NCI-H2227 treated with DMSO at 0.1 percent for 48 hours (cell line): ENCODE results near the gene FARS2.

Experiments used
- DNase-seq: peaks from one replicate; lab custom pipeline; 2025; lab: John Stamatoyannopoulos, UW

FARS2 gene

GRCh38 chr6:5287205-5287965 is 26.1 kb downstream of the FARS2 start:
- no peak for DNase-seq

GRCh38 chr6:5287966-5288297 is 26.6 kb downstream of the FARS2 start:
- no peak for DNase-seq

- no peak for DNase-seq
These were observed 28.8 kb downstream of the FARS2 start for GRCh38 chr6:5290097-5290496.

- no peak for DNase-seq
These were observed 29.2 kb downstream of the FARS2 start for GRCh38 chr6:5290500-5290899.

- no peak for DNase-seq
These were observed 30.8 kb downstream of the FARS2 start for GRCh38 chr6:5292154-5292553.

- DNase-seq = no peak
These were observed 32.4 kb downstream of the FARS2 start for GRCh38 chr6:5293692-5294091.

- no peak for DNase-seq
These were observed 33.3 kb downstream of the FARS2 start for GRCh38 chr6:5294392-5295211.

GRCh38 chr6:5295623-5296022 is 34.3 kb downstream of the FARS2 start:
- DNase-seq = no peak

GRCh38 chr6:5300206-5300764 is 39.0 kb downstream of the FARS2 start:
- no peak for DNase-seq

- no peak for DNase-seq
These were observed 41.1 kb downstream of the FARS2 start for GRCh38 chr6:5302220-5302946.

GRCh38 chr6:5302995-5303622 is 41.8 kb downstream of the FARS2 start:
- DNase-seq = peak; percentile 32

GRCh38 chr6:5303682-5304081 is 42.4 kb downstream of the FARS2 start:
- DNase-seq = no peak

- DNase-seq = no peak
These were observed 44.8 kb downstream of the FARS2 start for GRCh38 chr6:5305968-5306626.

- no peak for DNase-seq
These were observed 45.7 kb downstream of the FARS2 start for GRCh38 chr6:5307058-5307457.

GRCh38 chr6:5308066-5308465 is 46.8 kb downstream of the FARS2 start:
- no peak for DNase-seq

- no peak for DNase-seq
These were observed 53.0 kb downstream of the FARS2 start for GRCh38 chr6:5314191-5314865.

- no peak for DNase-seq
These were observed 54.6 kb downstream of the FARS2 start for GRCh38 chr6:5315881-5316280.

- DNase-seq = no peak
These were observed 55.6 kb downstream of the FARS2 start for GRCh38 chr6:5316951-5317350.

- no peak for DNase-seq
These were observed 57.4 kb downstream of the FARS2 start for GRCh38 chr6:5318617-5319272.

GRCh38 chr6:5323979-5324378 is 62.7 kb downstream of the FARS2 start:
- DNase-seq = no peak
